GM23338 (cell line): ENCODE measurements around the gene DUSP10.

Source experiments
- CREB1 ChIP-seq: fragments of 250-450 bp; sonication (Bioruptor Pico); IDR thresholded peaks from 2 replicates; pipeline ENCODE4 v1.5.0; 2020; ENCODE audit warnings: low read depth, mild to moderate bottlenecking, moderate library complexity
- EZH2 ChIP-seq: fragments of 200-600 bp; sonication (generic); IDR thresholded peaks from one replicate; pipeline ENCODE4 v1.8.0; 2017; ENCODE audit warnings: antibody characterized with exemption, mild to moderate bottlenecking, low read depth; ENCODE audit not compliant: unreplicated experiment
- EZH2phosphoT487 ChIP-seq: fragments of 200-600 bp; sonication (generic); IDR thresholded peaks from one replicate; pipeline ENCODE4 v1.8.1; 2018; ENCODE audit warnings: antibody characterized with exemption; ENCODE audit not compliant: unreplicated experiment
- JUNB ChIP-seq: IDR thresholded peaks from one replicate; pipeline ENCODE4 v1.6.1; 2016; ENCODE audit warnings: antibody characterized with exemption; ENCODE audit not compliant: unreplicated experiment
- NANOG ChIP-seq: IDR thresholded peaks from 2 replicates; pipeline ENCODE4 v1.6.1; 2016; ENCODE audit warnings: antibody characterized with exemption, borderline replicate concordance
- POLR2AphosphoS5 ChIP-seq: IDR thresholded peaks from 2 replicates; pipeline ENCODE4 v1.6.1; 2016; ENCODE audit warnings: antibody characterized with exemption, low read depth
- STAT1 ChIP-seq: IDR thresholded peaks from one replicate; pipeline ENCODE4 v1.6.1; 2016; ENCODE audit warnings: antibody characterized with exemption; ENCODE audit not compliant: unreplicated experiment
- ZNF114 ChIP-seq: fragments of 250-450 bp; sonication (Bioruptor Pico); IDR thresholded peaks from 2 replicates; pipeline ENCODE4 v1.5.0; 2020; ENCODE audit warnings: mild to moderate bottlenecking, moderate library complexity
- ZNF331 ChIP-seq: fragments of 250-450 bp; sonication (Bioruptor Pico); IDR thresholded peaks from 2 replicates; pipeline ENCODE4 v1.5.0; 2020; ENCODE audit warnings: low read depth, mild to moderate bottlenecking, moderate library complexity
- TF ChIP-seq, protein P1 (sequence below), 2 experiments: fragments of 200-600 bp in 1 of 2; sonication (generic) in 1 of 2; conservative IDR thresholded peaks; 2 replicates each; pipeline versions ENCODE4 v1.5.1 to v1.6.1; 2016 to 2017; ENCODE audit warnings: antibody characterized with exemption in 2 of 2, low read depth in 2 of 2, mild to moderate bottlenecking in 2 of 2, moderate library complexity in 1 of 2
- TF ChIP-seq, protein P2 (sequence below): IDR thresholded peaks from 2 replicates; pipeline ENCODE4 v1.6.1; 2016; ENCODE audit warnings: antibody characterized with exemption
- TF ChIP-seq, protein P3 (sequence below): IDR thresholded peaks from one replicate; pipeline ENCODE4 v1.6.1; 2018; ENCODE audit warnings: antibody characterized with exemption; ENCODE audit not compliant: unreplicated experiment
- TF ChIP-seq, protein P4 (sequence below): fragments of 250-450 bp; sonication (Bioruptor Pico); IDR thresholded peaks from 2 replicates; pipeline ENCODE4 v1.5.0; 2020; ENCODE audit warnings: mild to moderate bottlenecking, moderate library complexity

DNA sequence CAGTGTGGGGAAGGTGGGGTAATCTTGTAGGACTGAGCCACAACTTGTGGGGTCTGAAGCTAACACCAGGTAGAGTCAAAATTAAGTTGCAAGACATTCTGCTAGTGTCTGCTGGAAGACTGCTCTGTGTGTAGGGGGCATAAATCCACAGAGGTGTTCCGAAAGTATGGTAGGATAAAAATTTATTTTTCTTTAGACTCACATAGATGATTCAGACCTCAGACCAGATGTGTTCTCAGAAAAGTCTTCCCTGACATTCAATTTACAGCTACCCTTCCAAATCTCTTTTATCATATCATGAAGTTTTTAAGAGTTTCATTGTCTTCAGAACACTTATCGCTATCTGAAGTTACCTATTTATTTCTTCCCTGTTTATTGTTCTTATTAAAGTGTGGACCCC lies 21.3 kb downstream of the DUSP10 start:
- TF ChIP-seq, protein P1, sequence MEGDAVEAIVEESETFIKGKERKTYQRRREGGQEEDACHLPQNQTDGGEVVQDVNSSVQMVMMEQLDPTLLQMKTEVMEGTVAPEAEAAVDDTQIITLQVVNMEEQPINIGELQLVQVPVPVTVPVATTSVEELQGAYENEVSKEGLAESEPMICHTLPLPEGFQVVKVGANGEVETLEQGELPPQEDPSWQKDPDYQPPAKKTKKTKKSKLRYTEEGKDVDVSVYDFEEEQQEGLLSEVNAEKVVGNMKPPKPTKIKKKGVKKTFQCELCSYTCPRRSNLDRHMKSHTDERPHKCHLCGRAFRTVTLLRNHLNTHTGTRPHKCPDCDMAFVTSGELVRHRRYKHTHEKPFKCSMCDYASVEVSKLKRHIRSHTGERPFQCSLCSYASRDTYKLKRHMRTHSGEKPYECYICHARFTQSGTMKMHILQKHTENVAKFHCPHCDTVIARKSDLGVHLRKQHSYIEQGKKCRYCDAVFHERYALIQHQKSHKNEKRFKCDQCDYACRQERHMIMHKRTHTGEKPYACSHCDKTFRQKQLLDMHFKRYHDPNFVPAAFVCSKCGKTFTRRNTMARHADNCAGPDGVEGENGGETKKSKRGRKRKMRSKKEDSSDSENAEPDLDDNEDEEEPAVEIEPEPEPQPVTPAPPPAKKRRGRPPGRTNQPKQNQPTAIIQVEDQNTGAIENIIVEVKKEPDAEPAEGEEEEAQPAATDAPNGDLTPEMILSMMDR (conservative IDR thresholded peaks at IDR 0.05; ENCODE audit: low read depth in 2 of 2): no peak
- TF ChIP-seq POLR2AphosphoS5 (no peak), EZH2phosphoT487 (no peak), NANOG (no peak), EZH2 (no peak), ZNF114 (CRISPR knock-in tag) (no peak), STAT1 (no peak), ZNF331 (CRISPR knock-in tag) (no peak), JUNB (no peak), CREB1 (CRISPR knock-in tag) (no peak)
- TF ChIP-seq, protein P2, sequence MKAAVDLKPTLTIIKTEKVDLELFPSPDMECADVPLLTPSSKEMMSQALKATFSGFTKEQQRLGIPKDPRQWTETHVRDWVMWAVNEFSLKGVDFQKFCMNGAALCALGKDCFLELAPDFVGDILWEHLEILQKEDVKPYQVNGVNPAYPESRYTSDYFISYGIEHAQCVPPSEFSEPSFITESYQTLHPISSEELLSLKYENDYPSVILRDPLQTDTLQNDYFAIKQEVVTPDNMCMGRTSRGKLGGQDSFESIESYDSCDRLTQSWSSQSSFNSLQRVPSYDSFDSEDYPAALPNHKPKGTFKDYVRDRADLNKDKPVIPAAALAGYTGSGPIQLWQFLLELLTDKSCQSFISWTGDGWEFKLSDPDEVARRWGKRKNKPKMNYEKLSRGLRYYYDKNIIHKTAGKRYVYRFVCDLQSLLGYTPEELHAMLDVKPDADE: no peak
- TF ChIP-seq, protein P3, sequence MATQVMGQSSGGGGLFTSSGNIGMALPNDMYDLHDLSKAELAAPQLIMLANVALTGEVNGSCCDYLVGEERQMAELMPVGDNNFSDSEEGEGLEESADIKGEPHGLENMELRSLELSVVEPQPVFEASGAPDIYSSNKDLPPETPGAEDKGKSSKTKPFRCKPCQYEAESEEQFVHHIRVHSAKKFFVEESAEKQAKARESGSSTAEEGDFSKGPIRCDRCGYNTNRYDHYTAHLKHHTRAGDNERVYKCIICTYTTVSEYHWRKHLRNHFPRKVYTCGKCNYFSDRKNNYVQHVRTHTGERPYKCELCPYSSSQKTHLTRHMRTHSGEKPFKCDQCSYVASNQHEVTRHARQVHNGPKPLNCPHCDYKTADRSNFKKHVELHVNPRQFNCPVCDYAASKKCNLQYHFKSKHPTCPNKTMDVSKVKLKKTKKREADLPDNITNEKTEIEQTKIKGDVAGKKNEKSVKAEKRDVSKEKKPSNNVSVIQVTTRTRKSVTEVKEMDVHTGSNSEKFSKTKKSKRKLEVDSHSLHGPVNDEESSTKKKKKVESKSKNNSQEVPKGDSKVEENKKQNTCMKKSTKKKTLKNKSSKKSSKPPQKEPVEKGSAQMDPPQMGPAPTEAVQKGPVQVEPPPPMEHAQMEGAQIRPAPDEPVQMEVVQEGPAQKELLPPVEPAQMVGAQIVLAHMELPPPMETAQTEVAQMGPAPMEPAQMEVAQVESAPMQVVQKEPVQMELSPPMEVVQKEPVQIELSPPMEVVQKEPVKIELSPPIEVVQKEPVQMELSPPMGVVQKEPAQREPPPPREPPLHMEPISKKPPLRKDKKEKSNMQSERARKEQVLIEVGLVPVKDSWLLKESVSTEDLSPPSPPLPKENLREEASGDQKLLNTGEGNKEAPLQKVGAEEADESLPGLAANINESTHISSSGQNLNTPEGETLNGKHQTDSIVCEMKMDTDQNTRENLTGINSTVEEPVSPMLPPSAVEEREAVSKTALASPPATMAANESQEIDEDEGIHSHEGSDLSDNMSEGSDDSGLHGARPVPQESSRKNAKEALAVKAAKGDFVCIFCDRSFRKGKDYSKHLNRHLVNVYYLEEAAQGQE: no peak
- TF ChIP-seq, protein P4, sequence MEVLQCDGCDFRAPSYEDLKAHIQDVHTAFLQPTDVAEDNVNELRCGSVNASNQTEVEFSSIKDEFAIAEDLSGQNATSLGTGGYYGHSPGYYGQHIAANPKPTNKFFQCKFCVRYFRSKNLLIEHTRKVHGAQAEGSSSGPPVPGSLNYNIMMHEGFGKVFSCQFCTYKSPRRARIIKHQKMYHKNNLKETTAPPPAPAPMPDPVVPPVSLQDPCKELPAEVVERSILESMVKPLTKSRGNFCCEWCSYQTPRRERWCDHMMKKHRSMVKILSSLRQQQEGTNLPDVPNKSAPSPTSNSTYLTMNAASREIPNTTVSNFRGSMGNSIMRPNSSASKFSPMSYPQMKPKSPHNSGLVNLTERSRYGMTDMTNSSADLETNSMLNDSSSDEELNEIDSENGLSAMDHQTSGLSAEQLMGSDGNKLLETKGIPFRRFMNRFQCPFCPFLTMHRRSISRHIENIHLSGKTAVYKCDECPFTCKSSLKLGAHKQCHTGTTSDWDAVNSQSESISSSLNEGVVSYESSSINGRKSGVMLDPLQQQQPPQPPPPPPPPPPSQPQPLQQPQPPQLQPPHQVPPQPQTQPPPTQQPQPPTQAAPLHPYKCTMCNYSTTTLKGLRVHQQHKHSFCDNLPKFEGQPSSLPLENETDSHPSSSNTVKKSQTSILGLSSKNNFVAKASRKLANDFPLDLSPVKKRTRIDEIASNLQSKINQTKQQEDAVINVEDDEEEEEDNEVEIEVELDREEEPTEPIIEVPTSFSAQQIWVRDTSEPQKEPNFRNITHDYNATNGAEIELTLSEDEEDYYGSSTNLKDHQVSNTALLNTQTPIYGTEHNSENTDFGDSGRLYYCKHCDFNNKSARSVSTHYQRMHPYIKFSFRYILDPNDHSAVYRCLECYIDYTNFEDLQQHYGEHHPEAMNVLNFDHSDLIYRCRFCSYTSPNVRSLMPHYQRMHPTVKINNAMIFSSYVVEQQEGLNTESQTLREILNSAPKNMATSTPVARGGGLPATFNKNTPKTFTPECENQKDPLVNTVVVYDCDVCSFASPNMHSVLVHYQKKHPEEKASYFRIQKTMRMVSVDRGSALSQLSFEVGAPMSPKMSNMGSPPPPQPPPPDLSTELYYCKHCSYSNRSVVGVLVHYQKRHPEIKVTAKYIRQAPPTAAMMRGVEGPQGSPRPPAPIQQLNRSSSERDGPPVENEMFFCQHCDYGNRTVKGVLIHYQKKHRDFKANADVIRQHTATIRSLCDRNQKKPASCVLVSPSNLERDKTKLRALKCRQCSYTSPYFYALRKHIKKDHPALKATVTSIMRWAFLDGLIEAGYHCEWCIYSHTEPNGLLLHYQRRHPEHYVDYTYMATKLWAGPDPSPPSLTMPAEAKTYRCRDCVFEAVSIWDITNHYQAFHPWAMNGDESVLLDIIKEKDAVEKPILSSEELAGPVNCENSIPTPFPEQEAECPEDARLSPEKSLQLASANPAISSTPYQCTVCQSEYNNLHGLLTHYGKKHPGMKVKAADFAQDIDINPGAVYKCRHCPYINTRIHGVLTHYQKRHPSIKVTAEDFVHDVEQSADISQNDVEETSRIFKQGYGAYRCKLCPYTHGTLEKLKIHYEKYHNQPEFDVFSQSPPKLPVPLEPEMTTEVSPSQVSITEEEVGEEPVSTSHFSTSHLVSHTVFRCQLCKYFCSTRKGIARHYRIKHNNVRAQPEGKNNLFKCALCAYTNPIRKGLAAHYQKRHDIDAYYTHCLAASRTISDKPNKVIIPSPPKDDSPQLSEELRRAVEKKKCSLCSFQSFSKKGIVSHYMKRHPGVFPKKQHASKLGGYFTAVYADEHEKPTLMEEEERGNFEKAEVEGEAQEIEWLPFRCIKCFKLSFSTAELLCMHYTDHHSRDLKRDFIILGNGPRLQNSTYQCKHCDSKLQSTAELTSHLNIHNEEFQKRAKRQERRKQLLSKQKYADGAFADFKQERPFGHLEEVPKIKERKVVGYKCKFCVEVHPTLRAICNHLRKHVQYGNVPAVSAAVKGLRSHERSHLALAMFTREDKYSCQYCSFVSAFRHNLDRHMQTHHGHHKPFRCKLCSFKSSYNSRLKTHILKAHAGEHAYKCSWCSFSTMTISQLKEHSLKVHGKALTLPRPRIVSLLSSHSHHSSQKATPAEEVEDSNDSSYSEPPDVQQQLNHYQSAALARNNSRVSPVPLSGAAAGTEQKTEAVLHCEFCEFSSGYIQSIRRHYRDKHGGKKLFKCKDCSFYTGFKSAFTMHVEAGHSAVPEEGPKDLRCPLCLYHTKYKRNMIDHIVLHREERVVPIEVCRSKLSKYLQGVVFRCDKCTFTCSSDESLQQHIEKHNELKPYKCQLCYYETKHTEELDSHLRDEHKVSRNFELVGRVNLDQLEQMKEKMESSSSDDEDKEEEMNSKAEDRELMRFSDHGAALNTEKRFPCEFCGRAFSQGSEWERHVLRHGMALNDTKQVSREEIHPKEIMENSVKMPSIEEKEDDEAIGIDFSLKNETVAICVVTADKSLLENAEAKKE: no peak
